Measurements from ENCODE around the gene CCDC174. TPM values are rescaled to one million over a fixed set of nuclear protein-coding genes. Genes with fewer than 3 reads are reported as not detected.

CCDC174 gene
- total and polyA plus RNA-seq, 2 experiments from 2014 or later: 8.4 to 22.1 TPM

GRCh38 chr3:14627815-14628214, 23.7 kb upstream of the CCDC174 start:
- no peak overlapping the region for H3K4me3 ChIP-seq
- H3K9ac ChIP-seq: no peak overlapping the region
- no peaks in the 10 kb centered on the region for H3K9me3 ChIP-seq (ENCODE audit: low read depth)
- H3K4me2 ChIP-seq (ENCODE audit: unreplicated experiment): no peak overlapping the region
- no peaks in the 10 kb centered on the region for H3K9me2 ChIP-seq (ENCODE audit: insufficient read depth)
- H3K4me1 ChIP-seq (ENCODE audit: insufficient read depth): peaks cover 6% of the 10 kb centered on the region
- H4K20me1 ChIP-seq (ENCODE audit: insufficient read depth): no peaks in the 10 kb centered on the region
- in situ Hi-C loops (cut with MboI): no loop called here
- H3F3A ChIP-seq (ENCODE audit: insufficient read depth): 0 out of 2 replicates have a peak, but pooled peaks cover 4% of the 10 kb centered on the region
- peak overlapping the region; percentile 29; the same call in 1 of the 2 replicates for H2AFZ ChIP-seq
- no peak overlapping the region for H3K27ac ChIP-seq
- H3K36me3 ChIP-seq (ENCODE audit: low read depth): no peaks in the 10 kb centered on the region
- DNase-seq: no peak
- no peak for TF ChIP-seq EZH2phosphoT487 (IDR thresholded peaks at IDR 0.05; ENCODE audit: insufficient read depth, low read depth)
- H3K27me3 ChIP-seq (replicated peaks; ENCODE audit: insufficient read depth): no peaks in the 10 kb centered on the region
- H3K79me2 ChIP-seq (ENCODE audit: insufficient read depth): no peaks in the 10 kb centered on the region
- WGBS, 2 experiments (ENCODE audit: low coverage in 1 of 2, low lambda C conversion rate in 2 of 2, missing lambda C conversion rate in 2 of 2): 86 to 88% methylated on average over 6 of the region's 6 CpGs

DNA sequence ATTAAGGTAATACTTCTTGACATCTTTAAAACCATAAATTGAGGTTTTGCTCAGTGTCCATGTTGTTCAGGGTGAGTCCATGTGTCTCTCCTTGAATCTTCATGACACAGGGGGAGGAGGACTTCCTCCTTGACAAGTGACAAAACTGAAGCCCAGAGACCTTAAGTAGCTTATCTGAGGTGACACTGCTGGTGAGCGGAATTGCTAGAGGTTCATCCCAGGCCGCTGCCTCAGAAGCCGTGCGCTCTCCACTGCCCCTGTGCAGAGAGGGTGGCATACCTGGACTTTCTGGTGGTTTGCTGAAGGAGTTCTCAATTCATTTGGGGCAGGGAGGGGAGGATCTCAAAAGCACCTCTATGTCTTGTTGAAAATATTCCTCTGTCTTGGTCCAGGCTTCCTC, 23.2 kb upstream of the CCDC174 start:
- Histone ChIP-seq H3K9me2 (ENCODE audit: insufficient read depth) (no peaks in the 10 kb centered on the region), H3K79me2 (ENCODE audit: insufficient read depth) (no peaks in the 10 kb centered on the region), H3K9ac (no peak overlapping the region), H3K4me2 (ENCODE audit: unreplicated experiment) (no peak overlapping the region), H3F3A (ENCODE audit: insufficient read depth) (0 out of 2 replicates have a peak, but pooled peaks cover 4% of the 10 kb centered on the region), H3K4me1 (ENCODE audit: insufficient read depth) (peaks cover 6% of the 10 kb centered on the region), H3K36me3 (ENCODE audit: low read depth) (no peaks in the 10 kb centered on the region), H3K9me3 (ENCODE audit: low read depth) (no peaks in the 10 kb centered on the region), H3K4me3 (no peak overlapping the region), H3K27ac (no peak overlapping the region), H2AFZ (no peak overlapping the region), H4K20me1 (ENCODE audit: insufficient read depth) (no peaks in the 10 kb centered on the region), H3K27me3 (replicated peaks; ENCODE audit: insufficient read depth) (no peaks in the 10 kb centered on the region)
- in situ Hi-C loops (cut with MboI): no loop called here
- TF ChIP-seq EZH2 (IDR thresholded peaks at IDR 0.05; ENCODE audit: insufficient read depth, poor library complexity, severe bottlenecking) (no peak), EZH2phosphoT487 (IDR thresholded peaks at IDR 0.05; ENCODE audit: insufficient read depth, low read depth) (no peak)
- DNase-seq: no peak
- 72 to 91% methylated on average over 4 of the region's 4 CpGs for WGBS, 2 experiments (ENCODE audit: low coverage in 1 of 2, low lambda C conversion rate in 2 of 2, missing lambda C conversion rate in 2 of 2)

- H3K27ac ChIP-seq: no peak overlapping the region
- TF ChIP-seq EZH2 (IDR thresholded peaks at IDR 0.05; ENCODE audit: insufficient read depth, poor library complexity, severe bottlenecking) (no peak), EZH2phosphoT487 (IDR thresholded peaks at IDR 0.05; ENCODE audit: insufficient read depth, low read depth) (no peak)
- WGBS, 2 experiments (ENCODE audit: low coverage in 1 of 2, low lambda C conversion rate in 2 of 2, missing lambda C conversion rate in 2 of 2): 66 to 71% methylated on average over 9 of the region's 9 CpGs
- no peaks in the 10 kb centered on the region for H3K36me3 ChIP-seq (ENCODE audit: low read depth)
- peaks cover 15% of the 10 kb centered on the region for H3F3A ChIP-seq (ENCODE audit: insufficient read depth)
- DNase-seq: no peak
- no peaks in the 10 kb centered on the region for H3K9me2 ChIP-seq (ENCODE audit: insufficient read depth)
- H2AFZ ChIP-seq: no peak overlapping the region
- no peaks in the 10 kb centered on the region for H3K9me3 ChIP-seq (ENCODE audit: low read depth)
- no peak overlapping the region for H3K4me2 ChIP-seq (ENCODE audit: unreplicated experiment)
- in situ Hi-C loops (cut with MboI): no loop called here
- H3K4me3 ChIP-seq: no peak overlapping the region
- no peaks in the 10 kb centered on the region for H4K20me1 ChIP-seq (ENCODE audit: insufficient read depth)
- no peaks in the 10 kb centered on the region for H3K79me2 ChIP-seq (ENCODE audit: insufficient read depth)
- H3K27me3 ChIP-seq (replicated peaks; ENCODE audit: insufficient read depth): no peaks in the 10 kb centered on the region
- peaks cover 16% of the 10 kb centered on the region for H3K4me1 ChIP-seq (ENCODE audit: insufficient read depth)
- H3K9ac ChIP-seq: no peak overlapping the region
Measured at GRCh38 chr3:14630404-14631100, 21.0 kb upstream of the CCDC174 start.

DNA sequence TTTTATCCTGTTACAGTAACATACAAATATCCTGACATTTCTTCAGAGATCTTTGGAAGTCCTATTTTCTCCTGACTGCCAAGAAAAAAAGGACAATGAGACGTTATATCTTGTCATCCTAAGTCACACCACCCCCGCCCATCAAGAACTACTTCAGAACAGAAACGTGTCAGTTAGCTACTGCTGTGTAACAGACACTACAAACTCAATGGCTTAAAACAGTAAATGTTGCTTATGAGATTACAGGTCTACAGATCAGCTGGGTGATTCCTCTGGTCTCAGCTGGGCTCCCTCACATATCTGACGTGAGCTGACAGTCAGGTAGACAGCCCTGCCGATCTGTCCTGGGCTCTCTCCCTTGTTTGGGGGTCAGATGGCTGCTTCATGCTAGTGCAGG, 20.5 kb upstream of the CCDC174 start:
- Histone ChIP-seq H3K4me1 (ENCODE audit: insufficient read depth) (peaks cover 16% of the 10 kb centered on the region), H3K9ac (no peak overlapping the region), H3K4me3 (no peak overlapping the region), H3F3A (ENCODE audit: insufficient read depth) (peaks cover 17% of the 10 kb centered on the region), H2AFZ (no peak overlapping the region), H3K9me3 (ENCODE audit: low read depth) (no peaks in the 10 kb centered on the region), H4K20me1 (ENCODE audit: insufficient read depth) (no peaks in the 10 kb centered on the region), H3K36me3 (ENCODE audit: low read depth) (no peaks in the 10 kb centered on the region), H3K27ac (no peak overlapping the region), H3K4me2 (ENCODE audit: unreplicated experiment) (no peak overlapping the region), H3K79me2 (ENCODE audit: insufficient read depth) (no peaks in the 10 kb centered on the region), H3K27me3 (replicated peaks; ENCODE audit: insufficient read depth) (no peaks in the 10 kb centered on the region), H3K9me2 (ENCODE audit: insufficient read depth) (no peaks in the 10 kb centered on the region)
- in situ Hi-C loops (cut with MboI): no loop called here
- no peak for TF ChIP-seq EZH2phosphoT487 (IDR thresholded peaks at IDR 0.05; ENCODE audit: insufficient read depth, low read depth)
- no peak for TF ChIP-seq EZH2 (IDR thresholded peaks at IDR 0.05; ENCODE audit: insufficient read depth, poor library complexity, severe bottlenecking)
- no peak for DNase-seq
- WGBS, 2 experiments (ENCODE audit: low coverage in 1 of 2, low lambda C conversion rate in 2 of 2, missing lambda C conversion rate in 2 of 2): 66 to 71% methylated on average over 5 of the region's 5 CpGs

All from GM23248 (cell line).